Ramos (cell line): ENCODE results near the gene XDH.

Experiments
- in situ Hi-C: fragments of 300-500 bp; cut with MboI; formaldehyde crosslinking; loops from one replicate; pipeline ENCODE4 v1.14.3; 2022; ENCODE audit warnings: low sequenced_read_pairs; ENCODE audit not compliant: unreplicated experiment

XDH gene

GRCh38 chr2:31404827-31405226 is 9.7 kb downstream of the XDH start:
- in situ Hi-C loops: no loop called here

GRCh38 chr2:31404302-31404701 is 10.2 kb downstream of the XDH start:
- in situ Hi-C loops: no loop called here

GRCh38 chr2:31402388-31402787 is 12.2 kb downstream of the XDH start:
- in situ Hi-C loops: no loop called here

GRCh38 chr2:31401580-31401979 is 13.0 kb downstream of the XDH start:
- in situ Hi-C loops: no loop called here

GRCh38 chr2:31398881-31399280 is 15.7 kb downstream of the XDH start:
- in situ Hi-C loops: no loop called here

GRCh38 chr2:31397094-31397493 is 17.4 kb downstream of the XDH start:
- in situ Hi-C loops: no loop called here

- in situ Hi-C loops: no loop called here
Measured at GRCh38 chr2:31390324-31390723, 24.2 kb downstream of the XDH start.

GRCh38 chr2:31388736-31389135 is 25.8 kb downstream of the XDH start:
- in situ Hi-C loops: no loop called here

- in situ Hi-C loops: no loop called here
Measured at GRCh38 chr2:31387850-31388249, 26.7 kb downstream of the XDH start.

- in situ Hi-C loops: no loop called here
Measured at GRCh38 chr2:31386648-31387047, 27.9 kb downstream of the XDH start.

- in situ Hi-C loops: no loop called here
Measured at GRCh38 chr2:31386172-31386571, 28.4 kb downstream of the XDH start.

- in situ Hi-C loops: no loop called here
Measured at GRCh38 chr2:31384771-31385276, 29.7 kb downstream of the XDH start.

GRCh38 chr2:31384351-31384750 is 30.2 kb downstream of the XDH start:
- in situ Hi-C loops: no loop called here

- in situ Hi-C loops: no loop called here
Measured at GRCh38 chr2:31383471-31384153, 30.9 kb downstream of the XDH start.

GRCh38 chr2:31382452-31383120 is 32.0 kb downstream of the XDH start:
- in situ Hi-C loops: no loop called here

GRCh38 chr2:31381601-31382000 is 32.9 kb downstream of the XDH start:
- in situ Hi-C loops: no loop called here

- in situ Hi-C loops: no loop called here
Measured at GRCh38 chr2:31380243-31380642, 34.3 kb downstream of the XDH start.

- in situ Hi-C loops: no loop called here
Measured at GRCh38 chr2:31379747-31380146, 34.8 kb downstream of the XDH start.

- in situ Hi-C loops: no loop called here
Measured at GRCh38 chr2:31378791-31379501, 35.6 kb downstream of the XDH start.

- in situ Hi-C loops: no loop called here
Measured at GRCh38 chr2:31378389-31378788, 36.2 kb downstream of the XDH start.

- in situ Hi-C loops: no loop called here
Measured at GRCh38 chr2:31373127-31373526, 41.4 kb downstream of the XDH start.
